HG03469 (cell line): ENCODE data around the gene PARD6B.
"Not testable (repeated sequence)": the region's sequence is repeated elsewhere in the genome, so short reads cannot be mapped to it uniquely, and the experiment has no call there.

Source experiments
- ATAC-seq: cut with Tn5 transposase; IDR thresholded peaks from one replicate; pipeline ENCODE4 v1.9.1; 2021; ENCODE audit warnings: mild to moderate bottlenecking, moderate library complexity, moderate number of reproducible peaks; ENCODE audit not compliant: unreplicated experiment

Gene PARD6B

DNA sequence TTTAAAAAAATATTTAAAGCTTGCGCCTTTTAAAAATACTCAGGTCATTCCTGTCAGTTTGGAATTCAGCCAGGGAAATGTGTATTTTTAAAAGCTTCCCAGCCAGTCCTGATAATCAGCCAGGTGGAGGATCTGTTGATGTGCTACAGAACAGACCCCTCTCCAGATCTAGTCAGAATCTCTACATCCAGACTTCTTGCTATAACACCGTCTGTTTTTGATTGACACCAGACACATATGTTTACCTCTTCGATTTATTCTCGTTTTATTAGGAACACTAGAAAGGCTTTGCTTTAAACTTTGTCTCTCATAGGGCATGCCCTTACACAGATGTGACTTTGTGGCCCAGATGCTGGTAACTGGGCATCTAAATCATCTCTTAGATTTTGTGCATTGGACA, 11.7 kb downstream of the PARD6B start:
- no peak for ATAC-seq

DNA sequence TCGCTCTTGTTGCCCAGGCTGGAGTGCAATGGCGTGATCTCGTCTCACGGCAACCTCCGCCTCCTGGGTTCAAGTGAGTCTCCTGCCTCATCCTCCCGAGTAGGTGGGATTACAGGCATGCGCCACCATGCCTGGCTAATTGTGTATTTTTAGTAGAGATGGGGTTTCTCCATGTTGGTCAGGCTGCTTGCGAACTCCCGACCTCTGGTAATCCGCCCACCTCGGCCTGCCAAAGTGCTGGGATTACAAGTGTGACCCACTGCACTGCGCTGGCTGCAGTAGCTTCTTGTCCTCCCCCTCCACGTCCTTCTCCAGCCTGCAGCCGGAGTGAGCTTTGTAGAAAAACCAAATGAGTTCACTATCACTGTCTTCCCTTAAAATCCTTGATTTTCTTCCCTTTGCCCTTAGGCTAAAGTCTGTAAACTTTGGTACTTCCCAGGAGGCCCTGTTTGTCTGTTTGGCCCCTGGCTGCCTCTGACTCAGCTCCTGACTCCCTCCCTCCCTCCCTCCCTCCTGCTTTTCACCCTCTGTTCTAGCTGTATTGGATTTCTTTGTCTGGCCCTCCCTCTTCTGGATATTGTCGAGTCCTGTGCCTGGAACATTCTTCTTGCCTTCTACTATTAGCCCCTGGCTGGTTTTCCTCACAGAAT, 12.9 kb downstream of the PARD6B start:
- ATAC-seq, result no peak

DNA sequence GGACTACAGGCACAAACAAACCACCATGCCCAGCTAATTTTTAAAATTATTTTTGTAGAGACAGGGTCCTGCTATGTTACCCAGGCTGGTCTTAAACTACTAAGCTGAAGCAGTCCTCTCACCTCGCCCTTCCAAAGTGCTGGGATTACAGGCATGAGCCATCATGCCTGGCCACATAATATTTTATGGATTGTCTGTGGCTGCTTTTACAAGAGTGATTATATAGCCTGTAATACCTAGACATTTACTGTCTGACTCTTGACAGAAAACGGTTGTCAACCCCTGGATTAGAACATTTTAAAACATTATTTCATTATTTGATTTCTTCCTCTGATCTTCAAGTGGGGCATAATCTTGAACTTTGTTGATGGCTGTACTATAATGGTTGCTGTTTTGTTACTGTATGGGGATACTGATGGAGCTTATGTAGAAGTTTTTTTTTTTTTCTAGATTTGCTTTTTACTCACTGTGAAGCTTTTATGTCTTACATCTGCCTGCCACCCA, 14.3 kb downstream of the PARD6B start:
- ATAC-seq, result no peak

DNA sequence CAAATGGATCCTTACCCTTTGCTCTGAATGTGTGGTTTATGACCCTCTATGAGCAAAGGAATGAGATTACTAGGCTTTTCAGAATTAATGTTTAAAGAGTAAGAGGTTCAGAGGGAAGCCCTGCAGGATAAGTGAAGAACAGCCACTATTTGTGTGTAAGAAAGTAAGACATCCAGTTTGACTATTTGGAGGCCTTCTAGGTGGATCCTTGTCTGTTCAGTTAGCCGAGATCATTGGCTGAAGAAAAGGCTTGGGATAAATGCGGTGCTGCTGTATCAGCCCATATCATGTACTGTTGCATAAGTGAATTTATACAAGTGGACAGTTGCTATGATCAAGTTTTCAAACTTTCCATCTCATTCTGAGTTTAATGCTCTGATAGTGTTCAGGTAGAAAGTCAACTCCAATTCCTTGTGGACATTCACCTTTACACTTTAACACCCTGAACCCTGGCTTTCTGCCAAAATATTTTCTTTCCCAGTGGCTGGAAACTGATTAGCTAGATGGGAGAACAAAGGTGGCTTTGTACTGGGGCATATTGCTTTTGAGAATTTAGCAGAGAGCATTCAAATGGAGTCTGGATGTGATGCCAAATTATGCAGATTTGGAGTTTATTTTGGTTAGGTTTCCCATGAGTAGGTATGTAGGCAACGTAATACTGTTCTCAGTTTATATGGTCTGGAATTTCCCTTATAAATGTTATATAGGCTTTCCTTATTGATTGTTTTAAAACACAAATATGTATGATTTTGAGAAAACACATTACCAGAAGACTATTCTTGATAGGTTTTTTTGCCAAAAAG, 15.0 kb downstream of the PARD6B start:
- ATAC-seq, result no peak

DNA sequence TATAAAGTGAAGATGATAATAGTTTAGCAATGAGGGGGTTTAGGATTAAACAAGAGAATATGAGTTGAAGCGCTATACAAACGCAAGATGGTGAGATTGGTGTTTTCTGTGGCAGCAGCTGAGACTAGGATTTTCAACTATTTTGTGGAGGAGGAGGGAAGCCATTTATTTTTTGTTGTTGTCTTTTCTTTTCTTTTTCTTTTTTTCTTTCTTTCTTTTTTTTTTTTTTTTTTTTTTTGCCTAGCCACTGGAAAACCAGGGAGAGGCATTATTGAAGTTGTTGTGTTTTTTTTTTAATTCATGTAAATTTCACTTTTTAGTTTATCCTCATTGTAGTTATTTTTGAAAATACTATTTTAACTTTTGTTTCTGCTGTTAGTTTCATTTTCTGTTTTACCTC, 15.9 kb downstream of the PARD6B start:
- ATAC-seq, result no peak

DNA sequence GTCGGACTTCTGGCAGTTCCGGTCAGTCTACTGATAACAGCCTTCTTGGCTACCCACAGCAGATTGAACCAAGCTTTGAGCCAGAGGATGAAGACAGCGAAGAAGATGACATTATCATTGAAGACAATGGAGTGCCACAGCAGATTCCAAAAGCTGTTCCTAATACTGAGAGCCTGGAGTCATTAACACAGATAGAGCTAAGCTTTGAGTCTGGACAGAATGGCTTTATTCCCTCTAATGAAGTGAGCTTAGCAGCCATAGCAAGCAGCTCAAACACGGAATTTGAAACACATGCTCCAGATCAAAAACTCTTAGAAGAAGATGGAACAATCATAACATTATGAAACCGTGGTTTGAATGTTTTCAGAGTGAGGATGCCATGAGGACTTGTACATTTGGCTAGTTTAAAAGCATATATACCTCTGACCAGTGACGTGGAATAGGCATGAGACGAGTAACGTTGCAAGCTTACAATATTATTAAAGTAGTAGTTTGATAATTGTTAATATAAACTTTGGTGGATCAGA, 18.8 kb downstream of the PARD6B start:
- ATAC-seq, result no peak

DNA sequence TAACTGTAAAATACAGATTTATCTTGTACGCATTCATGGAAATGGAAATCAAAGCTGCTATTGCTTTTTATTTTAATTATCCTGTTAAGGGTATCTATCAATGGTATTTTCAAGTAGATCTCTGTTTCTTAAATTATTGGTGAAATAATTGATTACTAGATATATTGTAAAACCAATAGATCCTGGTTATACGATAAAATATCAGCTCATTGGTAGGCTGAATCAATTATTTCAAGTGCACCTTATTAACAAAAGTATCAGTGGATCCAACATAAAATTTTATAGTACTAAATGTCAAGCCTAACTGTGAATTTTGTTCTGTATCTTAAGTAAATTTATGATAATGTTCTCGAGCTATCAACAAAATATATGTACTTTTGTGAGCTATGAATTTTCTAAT, 21.8 kb downstream of the PARD6B start:
- no peak for ATAC-seq

DNA sequence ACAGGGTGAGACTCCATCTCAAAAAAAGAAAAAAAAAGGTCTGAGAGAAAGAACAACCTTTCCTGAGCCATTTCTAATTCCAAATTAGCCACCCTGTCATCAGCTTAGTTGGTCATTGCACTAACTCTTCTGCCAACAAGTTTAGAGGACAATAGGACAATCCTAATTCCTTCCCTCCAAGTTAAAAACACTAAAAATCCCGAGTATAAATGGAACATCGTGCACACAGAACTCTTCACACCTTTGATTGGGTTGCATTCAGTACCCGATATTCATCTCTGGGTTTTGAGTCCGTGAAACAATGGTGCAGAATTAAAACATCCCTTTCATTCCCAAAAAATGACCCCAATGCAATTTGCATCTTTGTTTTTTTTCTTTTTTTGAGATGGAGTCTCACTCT, 23.0 kb downstream of the PARD6B start:
- no peak for ATAC-seq

DNA sequence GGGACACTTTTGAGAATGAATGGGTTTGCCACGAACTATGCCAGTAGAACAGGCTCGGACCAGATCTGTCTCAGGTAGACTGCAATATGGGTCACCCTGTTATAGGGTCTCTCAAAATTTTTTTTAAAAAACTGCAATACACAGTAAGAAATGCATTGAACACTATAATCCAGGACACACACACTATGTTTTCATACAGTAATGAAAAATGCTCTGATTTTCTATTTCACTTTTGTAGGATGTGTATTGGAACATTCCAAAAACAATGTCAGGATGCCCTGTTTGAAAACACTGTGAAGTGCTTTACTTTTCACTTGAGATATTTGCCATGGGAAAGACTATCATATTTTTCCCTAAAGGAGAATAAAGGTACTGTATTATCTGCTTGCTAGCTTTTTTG, 25.1 kb downstream of the PARD6B start:
- no peak for ATAC-seq

DNA sequence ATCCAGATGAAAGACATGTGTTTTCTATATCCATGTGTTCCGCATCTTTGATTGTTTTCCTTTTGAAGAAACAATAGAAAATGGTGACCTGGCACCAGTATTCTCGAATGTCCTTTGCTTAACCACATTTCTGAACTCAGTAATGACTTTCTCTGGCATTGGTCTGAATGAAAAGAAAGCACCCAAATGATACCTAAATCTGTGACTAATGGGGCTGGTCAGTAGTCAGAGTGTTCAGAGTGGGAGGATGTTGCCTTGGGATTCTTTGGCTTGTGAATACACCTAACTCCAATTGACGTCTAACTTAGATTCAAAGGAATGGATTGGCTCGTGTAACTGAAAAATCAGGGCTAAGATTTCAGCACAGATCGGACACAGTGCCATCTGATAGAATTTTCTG, 27.1 kb downstream of the PARD6B start:
- ATAC-seq, result no peak

DNA sequence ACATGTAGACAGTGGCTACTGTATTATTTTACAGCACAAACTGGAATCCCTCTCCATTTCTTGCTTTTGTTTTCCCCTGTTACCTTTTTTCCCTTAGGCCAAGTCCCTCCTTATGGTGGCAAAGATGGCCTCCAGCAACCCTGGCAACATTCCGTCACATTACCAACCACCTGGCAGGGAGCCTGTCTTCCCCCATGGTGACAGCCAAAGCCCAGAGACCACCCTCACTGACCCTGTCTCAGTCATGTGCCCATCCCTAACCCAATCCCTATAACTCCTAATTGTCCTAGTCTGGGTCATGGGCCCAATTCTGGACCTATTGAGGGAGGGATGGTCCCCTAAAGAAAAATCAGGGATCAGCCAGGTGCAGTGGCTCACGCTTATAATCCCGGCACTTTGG, 27.6 kb downstream of the PARD6B start:
- no peak for ATAC-seq

DNA sequence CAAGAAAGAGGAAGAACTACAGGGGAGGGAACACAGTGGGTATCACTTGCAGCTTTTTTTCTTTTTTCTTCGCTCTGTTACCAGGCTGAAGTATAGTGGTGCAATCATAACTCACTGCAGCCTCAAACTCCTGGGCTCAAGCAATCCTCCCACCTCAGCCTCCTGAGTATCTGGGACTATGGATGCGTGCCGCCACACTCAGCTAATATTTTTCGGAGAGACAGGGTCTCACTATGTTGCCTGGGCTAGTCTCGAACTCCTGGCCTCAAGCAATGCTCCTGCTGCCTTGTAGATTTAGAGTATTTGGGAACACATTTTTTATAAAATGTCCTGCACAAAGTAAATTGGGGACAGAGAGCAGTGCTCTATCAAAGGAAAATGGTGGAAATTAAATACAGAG, 28.3 kb downstream of the PARD6B start:
- ATAC-seq, result no peak

DNA sequence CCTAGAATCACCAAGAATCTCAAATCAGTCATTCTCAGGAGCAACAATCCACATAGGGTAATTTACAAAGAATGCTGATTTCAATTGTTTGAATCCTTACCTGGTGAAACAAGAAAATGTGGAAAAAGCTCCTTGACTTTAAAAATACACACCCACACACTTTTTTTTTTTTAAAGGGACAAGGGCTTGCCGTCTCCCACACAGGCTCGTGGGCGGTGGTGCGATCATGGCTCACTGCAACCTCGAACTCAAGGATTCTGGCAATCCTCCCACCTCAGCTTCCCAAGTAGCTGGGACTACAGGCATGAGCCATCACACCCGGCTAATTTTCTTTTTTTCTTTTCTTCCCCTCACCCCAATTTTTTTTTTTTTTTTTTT, 30.7 kb downstream of the PARD6B start:
- no peak for ATAC-seq

DNA sequence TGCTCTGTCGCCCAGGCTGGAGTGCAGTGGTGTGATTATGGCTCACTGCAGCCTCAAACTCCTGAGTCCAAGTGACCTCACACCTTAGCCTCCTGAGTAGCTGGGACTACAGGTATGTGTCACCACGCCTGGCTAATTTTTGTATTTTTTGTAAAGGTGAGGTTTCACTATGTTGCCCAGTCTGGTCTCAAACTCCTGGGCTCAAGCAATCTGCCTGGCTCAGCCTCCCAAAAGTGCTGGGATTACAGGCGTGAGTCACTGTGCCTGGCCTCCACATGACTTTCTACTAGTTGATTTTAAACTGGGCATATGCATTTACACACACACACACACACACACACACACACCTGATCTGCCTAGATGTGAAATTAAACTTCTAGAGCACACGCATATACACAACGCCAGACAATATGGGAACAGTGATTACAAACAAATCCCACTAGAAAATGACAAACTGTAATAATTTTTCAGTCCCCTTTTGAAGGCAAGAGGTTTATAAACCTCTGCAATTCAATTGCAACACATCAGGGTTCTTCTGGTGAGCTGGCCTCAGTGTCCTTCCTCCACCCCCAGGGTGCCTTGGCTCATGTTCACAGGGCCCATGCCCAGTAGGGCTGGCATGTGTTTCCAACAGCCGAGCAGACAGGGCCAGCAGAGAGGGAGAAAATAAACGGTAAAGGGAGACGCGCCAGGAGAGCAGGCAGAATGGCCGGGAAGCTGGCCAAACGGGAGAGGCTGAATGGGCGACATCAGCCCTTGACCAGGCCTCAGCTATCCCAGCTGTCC, 31.2 kb downstream of the PARD6B start:
- no peak for ATAC-seq

DNA sequence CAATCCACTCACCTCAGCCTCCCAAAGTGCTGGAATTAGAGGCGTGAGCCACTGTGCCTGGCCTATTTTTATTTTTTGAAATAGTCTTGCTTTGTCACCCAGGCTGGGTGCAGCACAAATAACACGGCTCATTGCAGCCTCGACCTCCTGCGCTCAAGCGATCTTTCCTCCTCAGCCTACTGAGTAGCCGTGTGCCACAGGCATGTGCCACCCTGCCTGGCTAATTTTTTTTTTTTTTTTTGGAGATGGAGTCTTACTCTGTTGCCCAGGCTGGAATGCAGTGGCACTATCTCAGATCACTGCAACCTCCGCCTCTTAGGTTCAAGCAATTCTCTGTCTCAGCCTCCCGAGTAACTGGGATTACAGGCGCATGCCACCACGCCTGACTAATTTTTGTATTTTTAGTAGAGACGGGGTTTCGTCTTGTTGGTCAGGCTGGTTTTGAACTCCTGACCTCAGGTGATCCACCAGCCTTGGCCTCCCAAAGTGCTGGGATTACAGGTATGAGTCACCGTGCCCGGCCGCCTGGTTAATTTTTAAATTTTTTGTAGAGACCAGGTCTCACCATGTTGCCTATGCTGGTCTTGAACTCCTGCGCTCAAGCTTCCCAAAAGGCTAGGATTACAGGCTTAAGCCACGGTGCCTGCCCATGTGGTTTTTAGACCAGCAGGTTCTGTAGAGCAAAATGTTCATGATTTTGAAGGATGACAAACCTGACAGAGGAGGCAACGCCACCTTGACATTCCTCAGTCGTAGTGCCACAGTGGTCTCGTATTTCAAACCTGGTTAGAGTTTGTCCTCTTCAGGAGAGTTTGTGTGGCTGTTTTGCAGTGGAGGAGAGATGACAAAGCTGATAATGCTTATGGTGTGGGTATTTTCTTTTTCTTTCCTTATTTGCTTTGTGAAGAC, 32.4 kb downstream of the PARD6B start:
- ATAC-seq, result not testable (repeated sequence)

DNA sequence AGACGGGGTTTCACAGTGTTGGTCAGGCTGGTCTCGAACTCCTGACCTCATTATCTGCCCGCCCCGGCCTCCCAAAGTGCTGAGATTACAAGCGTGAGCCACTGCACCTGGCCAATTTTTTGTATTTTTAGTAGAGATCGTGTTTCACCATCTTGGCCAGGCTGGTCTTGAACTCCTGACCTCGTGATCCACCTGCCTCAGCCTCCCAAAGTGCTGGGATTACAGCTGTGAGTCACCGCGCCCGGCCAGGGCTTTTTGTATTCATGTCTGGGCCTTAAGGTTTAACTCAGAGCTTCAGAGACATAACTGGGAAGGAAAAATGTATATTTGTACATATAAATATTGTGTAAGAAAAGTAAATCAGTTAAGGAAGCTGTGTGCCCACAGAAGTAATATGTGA, 33.9 kb downstream of the PARD6B start:
- ATAC-seq, result not testable (repeated sequence)

DNA sequence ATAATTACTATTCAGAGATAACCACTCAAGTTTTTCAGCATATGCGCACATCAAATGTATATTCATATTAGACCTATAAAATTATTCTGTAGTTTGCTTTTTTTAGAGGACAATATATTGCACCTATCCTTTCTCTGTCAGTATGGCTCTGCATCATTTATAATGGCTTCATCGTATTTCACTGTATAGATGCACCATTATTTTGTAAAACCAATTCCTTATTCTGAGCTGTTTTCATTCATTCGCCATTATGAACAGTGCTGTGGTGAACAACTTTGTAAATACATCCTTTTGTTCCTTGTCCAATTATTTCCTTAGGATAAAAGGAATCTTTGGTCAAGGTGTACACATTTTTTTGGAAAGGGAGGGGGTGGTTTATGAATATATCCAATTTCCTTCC, 34.3 kb downstream of the PARD6B start:
- ATAC-seq, result no peak

DNA sequence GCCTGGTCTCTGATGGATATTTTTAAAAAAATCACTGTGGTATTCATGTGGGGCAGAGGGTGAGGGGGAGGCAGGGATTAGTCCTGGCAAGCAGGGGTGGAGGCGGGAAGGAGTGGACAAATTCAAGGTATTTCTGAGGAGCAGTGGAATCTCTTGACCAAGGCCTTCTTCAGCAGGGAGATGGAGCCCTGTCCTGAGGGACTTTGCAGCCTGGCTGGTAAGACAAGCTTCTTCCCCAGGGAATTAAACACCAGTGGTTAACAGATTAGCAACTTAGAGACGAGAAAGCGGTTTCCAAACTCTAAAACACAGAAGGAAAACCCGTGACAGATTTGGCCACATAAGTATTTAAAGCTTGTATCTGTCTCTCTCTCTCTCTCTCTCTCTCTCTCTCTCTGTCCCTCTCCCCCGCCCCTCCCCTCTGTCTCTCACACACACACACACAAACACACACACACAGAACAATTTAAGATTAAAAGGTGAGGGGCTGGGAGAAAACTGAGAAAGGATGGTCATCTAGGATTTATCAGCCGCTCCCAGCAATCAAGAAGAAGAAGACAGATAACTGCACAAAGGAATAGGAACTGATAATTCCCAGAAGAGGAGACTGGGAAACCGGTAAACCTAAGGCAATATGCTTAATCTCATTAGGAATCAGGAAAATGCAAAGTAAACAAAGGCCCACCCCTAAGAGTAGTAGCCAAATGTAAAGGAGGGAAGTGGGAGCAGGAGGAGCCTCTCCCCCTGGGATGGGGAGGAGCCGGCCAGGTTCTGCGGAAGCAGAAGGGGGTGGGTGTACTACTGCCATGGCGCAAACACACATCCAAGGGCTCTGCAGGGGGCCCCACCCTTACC, 35.8 kb downstream of the PARD6B start:
- ATAC-seq, result not testable (repeated sequence)

DNA sequence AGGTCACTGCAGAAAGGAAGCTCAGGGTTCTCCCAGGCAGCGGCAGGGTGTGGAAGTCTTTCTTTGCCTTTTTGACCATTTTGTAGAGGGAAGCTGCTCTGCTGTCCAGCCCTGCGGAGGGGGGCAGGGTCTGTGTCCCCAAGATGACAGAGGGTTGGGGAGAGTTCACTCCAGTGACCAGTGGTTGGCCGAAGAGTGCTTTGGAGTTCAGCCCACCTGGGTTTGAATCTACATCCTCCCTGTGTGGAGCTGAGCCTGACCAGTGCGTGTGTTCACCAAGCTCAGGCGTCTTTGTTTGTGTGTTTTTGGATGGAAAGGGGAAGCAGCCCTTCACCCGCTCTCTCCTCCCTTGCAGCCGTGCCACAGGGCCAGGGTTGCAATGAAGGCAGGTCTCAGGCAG, 37.6 kb downstream of the PARD6B start:
- ATAC-seq, result not testable (repeated sequence)
